Kidney (tissue), 14 donors: ENCODE data around the gene TMEM86A. TPM values are rescaled to one million over a fixed set of nuclear protein-coding genes. Genes with fewer than 3 reads are reported as not detected.
A peak's percentile ranks its signal among the peaks of the same experiment; 100 is the strongest.

Experiments used
- DNase-seq, 5 donors: peaks; one replicate each; pipeline ENCODE4 v3.0.0-alpha.2; 2013 to 2020
- FAIRE-seq: peaks from 2 replicates; lab custom pipeline; 2012; peaks lifted over from hg19 to GRCh38; lab: Jason Lieb, UNC
- H3K27ac ChIP-seq, 2 donors: one replicate each; pipeline ENCODE4 v1.7.0; 2013; ENCODE audit warnings: low read depth in 2 of 2, low read length in 2 of 2, inconsistent platforms in 1 of 2
- H3K27me3 ChIP-seq: one replicate; pipeline ENCODE4 v1.7.1; 2013; ENCODE audit warnings: low read length, inconsistent platforms; ENCODE audit not compliant: control insufficient read depth, insufficient read depth
- H3K36me3 ChIP-seq, 3 donors: one replicate each; pipeline versions ENCODE4 v1.7.0 to v1.7.1; 2013; ENCODE audit warnings: low read length in 3 of 3, control low read depth in 1 of 3, inconsistent platforms in 1 of 3; ENCODE audit not compliant: insufficient read depth in 3 of 3, control insufficient read depth in 2 of 3
- H3K4me1 ChIP-seq, 3 donors: one replicate each; pipeline versions ENCODE4 v1.7.0 to v1.7.1; 2013; ENCODE audit warnings: low read length in 3 of 3, inconsistent platforms in 1 of 3, low read depth in 1 of 3; ENCODE audit not compliant: control insufficient read depth in 2 of 3, insufficient read depth in 2 of 3
- H3K4me3 ChIP-seq, 3 donors: one replicate each; pipeline versions ENCODE4 v1.7.0 to v1.8.1; 2013; ENCODE audit warnings: low read length in 3 of 3, control low read depth in 1 of 3, inconsistent platforms in 1 of 3
- H3K9ac ChIP-seq, 3 donors: one replicate each; pipeline versions ENCODE4 v1.7.0 to v1.7.1; 2013; ENCODE audit warnings: low read length in 3 of 3, control low read depth in 1 of 3, inconsistent platforms in 1 of 3
- H3K9me3 ChIP-seq, 3 donors: one replicate each; pipeline versions ENCODE4 v1.7.0 to v1.7.1; 2013; ENCODE audit warnings: low read length in 3 of 3, control low read depth in 1 of 3, inconsistent platforms in 1 of 3; ENCODE audit not compliant: control insufficient read depth in 2 of 3, insufficient read depth in 1 of 3
- intact Hi-C: fragments of 100-400 bp; cut with DNase I; formaldehyde crosslinking; loops from one replicate; pipeline ENCODE4 v1.11.1; 2022
- polyA plus RNA-seq: library from polyadenylated mRNA; stranded (reverse); fragments of 350-450 nt; fragmentation: Illumina TruSeq; extraction: RNeasy Lipid Tissue Mini Kit (QIAGEN cat#74804); gene quantifications from one replicate; pipeline ENCODE4 v1.2.3, GENCODE V29; 2014; ENCODE audit warnings: low read depth, low replicate concordance; ENCODE audit not compliant: insufficient read depth
- total RNA-seq: library from RNA; stranded (reverse); fragmentation: NEBNext Ultra II Directional; extraction: Animal tissue kit (Norgen Biotek cat#: 25700); gene quantifications from one replicate; pipeline ENCODE4 v1.2.1, GENCODE V29; 2021
- TF ChIP-seq, protein P1 (sequence below): IDR thresholded peaks from 3 replicates; pipeline ENCODE4 v1.5.1; 2012; ENCODE audit warnings: mild to moderate bottlenecking, moderate library complexity, borderline replicate concordance; ENCODE audit not compliant: insufficient read depth; ENCODE audit errors: extremely low read depth
- donor health status: control.
- donor health status: control.
- donor health status: control.
- donor health status: control.
- donor health status: control.
- donor health status: DM: yes; HTN: yes; CAD: no.
- donor health status: Normal renal cell carcinoma (clear cell type).

Gene TMEM86A
- total and polyA plus RNA-seq, 2 donors from 2014 or later = 7.4 to 17.1 TPM

GRCh38 chr11:18748766-18749365 is 50.3 kb downstream of the TMEM86A start:
- Histone ChIP-seq H3K9ac (no peak overlapping the region), H3K27me3 (no peaks in the 10 kb centered on the region), H3K27ac (no peak overlapping the region), H3K9me3 (no peaks in the 10 kb centered on the region), H3K4me1 (no peaks in the 10 kb centered on the region), H3K36me3 (no peaks in the 10 kb centered on the region), H3K4me3 (no peak overlapping the region)
- TF ChIP-seq, protein P1, sequence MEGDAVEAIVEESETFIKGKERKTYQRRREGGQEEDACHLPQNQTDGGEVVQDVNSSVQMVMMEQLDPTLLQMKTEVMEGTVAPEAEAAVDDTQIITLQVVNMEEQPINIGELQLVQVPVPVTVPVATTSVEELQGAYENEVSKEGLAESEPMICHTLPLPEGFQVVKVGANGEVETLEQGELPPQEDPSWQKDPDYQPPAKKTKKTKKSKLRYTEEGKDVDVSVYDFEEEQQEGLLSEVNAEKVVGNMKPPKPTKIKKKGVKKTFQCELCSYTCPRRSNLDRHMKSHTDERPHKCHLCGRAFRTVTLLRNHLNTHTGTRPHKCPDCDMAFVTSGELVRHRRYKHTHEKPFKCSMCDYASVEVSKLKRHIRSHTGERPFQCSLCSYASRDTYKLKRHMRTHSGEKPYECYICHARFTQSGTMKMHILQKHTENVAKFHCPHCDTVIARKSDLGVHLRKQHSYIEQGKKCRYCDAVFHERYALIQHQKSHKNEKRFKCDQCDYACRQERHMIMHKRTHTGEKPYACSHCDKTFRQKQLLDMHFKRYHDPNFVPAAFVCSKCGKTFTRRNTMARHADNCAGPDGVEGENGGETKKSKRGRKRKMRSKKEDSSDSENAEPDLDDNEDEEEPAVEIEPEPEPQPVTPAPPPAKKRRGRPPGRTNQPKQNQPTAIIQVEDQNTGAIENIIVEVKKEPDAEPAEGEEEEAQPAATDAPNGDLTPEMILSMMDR = no peak
- FAIRE-seq (no peak), DNase-seq (no peak)
- intact Hi-C loops = no loop called here

GRCh38 chr11:18749681-18750319 is 51.2 kb downstream of the TMEM86A start:
- DNase-seq (peak in 1 of 5 donors; percentile 14), FAIRE-seq (no peak)
- Histone ChIP-seq H3K9ac (no peak overlapping the region), H3K4me1 (no peaks in the 10 kb centered on the region), H3K9me3 (no peaks in the 10 kb centered on the region), H3K27me3 (no peaks in the 10 kb centered on the region), H3K27ac (no peak overlapping the region), H3K4me3 (no peak overlapping the region), H3K36me3 (no peaks in the 10 kb centered on the region)
- intact Hi-C loops = no loop called here
- TF ChIP-seq, protein P1 = no peak

DNA sequence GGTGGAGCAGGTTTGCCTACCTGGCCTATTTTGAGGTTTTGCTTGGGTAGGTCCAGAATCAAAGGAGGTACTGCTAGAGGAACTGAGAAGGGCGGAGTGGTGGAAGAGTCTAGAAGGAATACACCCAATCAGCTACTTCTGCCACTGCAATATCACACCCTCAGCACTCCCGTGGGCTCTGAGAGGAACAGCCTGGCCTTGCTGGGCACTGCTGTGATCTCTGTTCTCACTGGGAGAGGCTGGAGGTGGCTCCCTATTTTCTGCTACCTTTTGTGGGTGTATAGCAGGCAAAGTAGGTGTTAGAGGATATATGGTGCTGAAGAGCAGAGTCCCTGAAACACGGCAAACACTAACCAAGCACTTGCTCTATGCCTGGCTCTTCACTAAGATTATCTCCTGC is 52.4 kb downstream of the TMEM86A start:
- Histone ChIP-seq H3K36me3 (no peaks in the 10 kb centered on the region), H3K27me3 (no peaks in the 10 kb centered on the region), H3K9ac (no peak overlapping the region), H3K27ac (no peak overlapping the region), H3K9me3 (no peaks in the 10 kb centered on the region), H3K4me1 (no peaks in the 10 kb centered on the region), H3K4me3 (no peak overlapping the region)
- TF ChIP-seq, protein P1 = no peak
- intact Hi-C loops = no loop called here
- no peak for FAIRE-seq
- DNase-seq = no peak
